HL-60/S4 treated with phorbol 12-myristate 13-acetate at 8.2 ng/mL for 4 days and 3 days (cell line): ENCODE measurements around the gene TGIF2LX.
"Not testable (repeated sequence)": the region's sequence is repeated elsewhere in the genome, so short reads cannot be mapped to it uniquely, and the experiment has no call there.

ENCODE experiments used
- in situ Hi-C: fragments of 300-500 bp; cut with MboI; formaldehyde crosslinking; loops from 2 replicates; pipeline ENCODE4 v1.15.0; 2022; ENCODE audit warnings: low sequenced_read_pairs

The TGIF2LX gene

DNA sequence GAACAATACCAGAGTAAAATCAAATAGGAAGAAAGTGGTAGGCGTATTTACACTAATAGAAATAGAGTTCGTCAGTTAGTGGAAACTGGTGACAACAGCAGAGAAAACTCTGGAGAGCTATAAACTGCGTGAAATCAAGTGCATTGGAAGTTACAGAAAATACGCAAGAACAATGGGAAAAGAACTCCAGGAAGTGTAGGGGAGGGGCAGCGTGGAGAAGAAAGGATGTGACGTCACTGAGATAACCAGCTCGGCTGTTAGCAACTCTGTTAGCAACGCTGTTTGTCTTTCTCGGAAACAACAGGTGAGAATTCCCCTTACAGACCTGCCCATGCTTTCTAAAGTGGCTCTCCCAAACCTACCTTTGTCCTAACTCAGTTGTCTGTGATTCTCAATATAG lies at the start of gene TGIF2LX:
Gene TGIF2LX, plus strand, starts transcription at position 244 of the 400 bp plus-strand sequence. CDS start 178 bp downstream, outside the sequence.
- in situ Hi-C loops: not testable (repeated sequence)

DNA sequence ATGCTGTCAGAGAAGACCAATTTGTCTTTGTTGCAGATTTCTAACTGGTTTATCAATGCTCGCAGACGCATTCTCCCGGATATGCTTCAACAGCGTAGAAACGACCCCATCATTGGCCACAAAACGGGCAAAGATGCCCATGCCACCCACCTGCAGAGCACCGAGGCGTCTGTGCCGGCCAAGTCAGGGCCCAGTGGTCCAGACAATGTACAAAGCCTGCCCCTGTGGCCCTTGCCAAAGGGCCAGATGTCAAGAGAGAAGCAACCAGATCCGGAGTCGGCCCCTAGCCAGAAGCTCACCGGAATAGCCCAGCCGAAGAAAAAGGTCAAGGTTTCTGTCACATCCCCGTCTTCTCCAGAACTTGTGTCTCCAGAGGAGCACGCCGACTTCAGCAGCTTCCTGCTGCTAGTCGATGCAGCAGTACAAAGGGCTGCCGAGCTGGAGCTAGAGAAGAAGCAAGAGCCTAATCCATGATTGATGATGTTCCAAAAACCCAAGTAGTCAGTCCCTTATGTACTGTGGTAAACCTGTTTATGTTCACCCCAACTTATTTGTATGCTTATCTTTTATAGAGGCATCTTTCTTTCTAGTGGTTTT lies 728 bp downstream of the TGIF2LX start:
- in situ Hi-C loops: not testable (repeated sequence)

- in situ Hi-C loops: not testable (repeated sequence)
These were observed 21.4 kb downstream of the TGIF2LX start for GRCh38 chrX:89943077-89943476.

GRCh38 chrX:89965588-89965987 lies 43.9 kb downstream of the TGIF2LX start:
- in situ Hi-C loops: not testable (repeated sequence)
